Heart right ventricle (tissue), 16 donors: ENCODE results near the gene MYF6. TPM values are rescaled to one million over a fixed set of nuclear protein-coding genes. Genes with fewer than 3 reads are reported as not detected.

Source experiments
- ATAC-seq, 8 donors: fragments of 200-7000 bp; cut with Tn5 transposase; one replicate each; pipeline ENCODE4 v1.9.1; 2020; ENCODE audit warnings: mild to moderate bottlenecking in 8 of 8, moderate library complexity in 8 of 8, moderate number of reproducible peaks in 1 of 8
- DNase-seq, 2 donors: peaks; one replicate each; pipeline ENCODE4 v3.0.0-alpha.2; 2020
- H3K27ac ChIP-seq, 10 donors: fragments of 200-600 bp; sonication (generic) in 2 of 10; one replicate each; pipeline versions ENCODE4 v1.5.0 to v1.8.0; 2020 to 2022; ENCODE audit warnings: mild to moderate bottlenecking in 3 of 10
- H3K27me3 ChIP-seq, 7 donors: fragments of 200-600 bp; one replicate each; pipeline ENCODE4 v1.8.0; 2021 to 2022; ENCODE audit warnings: mild to moderate bottlenecking in 2 of 7
- H3K36me3 ChIP-seq, 9 donors: fragments of 200-600 bp; sonication (generic) in 1 of 9; one replicate each; pipeline versions ENCODE4 v1.5.0 to v1.8.0; 2020 to 2022; ENCODE audit warnings: mild to moderate bottlenecking in 2 of 9
- H3K4me1 ChIP-seq, 9 donors: fragments of 200-600 bp; sonication (generic) in 1 of 9; one replicate each; pipeline versions ENCODE4 v1.5.0 to v1.8.0; 2020 to 2022; ENCODE audit warnings: mild to moderate bottlenecking in 4 of 9
- H3K4me3 ChIP-seq, 10 donors: fragments of 200-600 bp; sonication (generic) in 2 of 10; one replicate each; pipeline versions ENCODE4 v1.5.0 to v1.8.0; 2020 to 2022; ENCODE audit warnings: mild to moderate bottlenecking in 7 of 10, moderate library complexity in 2 of 10
- H3K9me3 ChIP-seq, 11 donors: fragments of 200-600 bp in 10 of 11; sonication (generic) in 2 of 11; one replicate each; pipeline versions ENCODE4 v1.5.0 to v1.8.0; 2013 to 2022; ENCODE audit warnings: mild to moderate bottlenecking in 2 of 11, control low read depth in 1 of 11, moderate library complexity in 1 of 11
- WGBS, 2 donors: extraction: QIAGEN DNeasy Blood & Tissue Kit; methylation state at CpG; one replicate each; pipeline ENCODE4 v1.1.7; 2013; ENCODE audit warnings: inconsistent platforms in 1 of 2; 5-methylcytosine and 5-hydroxymethylcytosine counted together
- intact Hi-C, 10 donors: fragments of 100-400 bp; cut with DNase I; formaldehyde crosslinking; loops; one replicate each; pipeline versions ENCODE4 v1.11.1 to v1.14.2; 2022
- polyA plus RNA-seq, 2 donors: library from polyadenylated mRNA; stranded (reverse); fragments of 200-250 nt; gene quantifications; one replicate each; pipeline ENCODE4 v1.2.3, GENCODE V29; 2013
- total RNA-seq, 10 donors: library from RNA; stranded (reverse); fragmentation: NEBNext Ultra II Directional in 3 of 10; extraction: Animal tissue kit (Norgen Biotek cat#: 25700) in 3 of 10; gene quantifications; one replicate each; pipeline versions ENCODE4 v1.2.1 to v1.2.4, GENCODE V29; 2021 to 2023
- TF ChIP-seq, protein P1 (sequence below), 9 donors: fragments of 200-600 bp; sonication (generic) in 2 of 9; IDR thresholded peaks; one replicate each; pipeline versions ENCODE4 v1.5.0 to v1.8.0; 2021 to 2022; ENCODE audit warnings: antibody characterized with exemption in 9 of 9, mild to moderate bottlenecking in 5 of 9, moderate library complexity in 1 of 9
- donor health status: Arrhythmogenic right ventricular cardiomyopathy.
- donor health status: ischemic (EF 13 %, LVEDD 7.1; RV severe dilation, severe dysfunction).
- donor health status: healthy with polysubstance abuse.
- donor health status: DM: no; HTN: yes; CAD: no.
- donor health status: DM: no; HTN: no; CAD: no.
- donor health status: ischemic (EF 25% LVEDD 6.9; RV normal size, moderate dysfunction).
- donor health status: ischemic (EF 25% LVEDD 5.7; RV mildly dilated, moderate dysfunction).
- donor health status: healthy.
- donor health status: DM: yes; HTN: yes; CAD: no.
- donor health status: Ischemic cardiomyopathy.
- donor health status: ischemic (EF 35%, LVEDD 5.7; RV mildly dilated, moderate dysfunction).
- donor health status: nonischemic (EF 11% LVEDD 7.7; RV severe dilation, severe dysfunction).
- donor health status: DM: yes; HTN: yes; CAD: no.
- donor health status: PGD.
- donor health status: ischemic (EF 29% LVEDD 5.4; RV normal size, mild dysfunction).
- donor health status: nonischemic (EF 23%, LVEDD 6.1; RV moderate dilation, normal function).

Gene MYF6
- total and polyA plus RNA-seq, 12 donors: 0.04 to 0.45 (median 0.23) TPM; not detected in 9

DNA sequence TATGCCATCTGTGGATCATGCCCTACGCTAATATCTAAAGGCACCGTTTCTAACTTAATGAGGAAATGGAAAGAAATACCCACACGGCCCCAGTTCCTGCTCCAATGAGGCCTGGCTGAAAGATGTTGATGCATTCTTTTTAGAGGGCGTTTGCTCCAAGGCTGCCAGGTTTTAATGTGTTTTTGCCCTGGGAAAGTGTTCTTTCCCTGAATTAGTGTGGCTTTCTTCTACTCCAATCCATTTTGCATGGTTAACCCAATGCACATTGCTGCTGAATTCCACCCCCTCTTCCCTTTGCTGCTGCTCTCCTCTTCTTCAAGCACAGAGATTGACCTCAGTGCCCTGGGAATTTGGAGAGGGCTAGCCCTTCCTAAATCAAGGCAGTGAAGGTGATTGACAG is 10.4 kb downstream of the MYF6 start:
- no peaks in the 10 kb centered on the region for H3K9me3 ChIP-seq
- WGBS, 2 donors: 70 to 77% methylated on average over 4 of the region's 4 CpGs
- peaks cover 0 to 60% (median 29%) of the 10 kb centered on the region in 7 donors for H3K27me3 ChIP-seq
- no peak overlapping the region for H3K27ac ChIP-seq
- no peak for DNase-seq
- TF ChIP-seq, protein P1, sequence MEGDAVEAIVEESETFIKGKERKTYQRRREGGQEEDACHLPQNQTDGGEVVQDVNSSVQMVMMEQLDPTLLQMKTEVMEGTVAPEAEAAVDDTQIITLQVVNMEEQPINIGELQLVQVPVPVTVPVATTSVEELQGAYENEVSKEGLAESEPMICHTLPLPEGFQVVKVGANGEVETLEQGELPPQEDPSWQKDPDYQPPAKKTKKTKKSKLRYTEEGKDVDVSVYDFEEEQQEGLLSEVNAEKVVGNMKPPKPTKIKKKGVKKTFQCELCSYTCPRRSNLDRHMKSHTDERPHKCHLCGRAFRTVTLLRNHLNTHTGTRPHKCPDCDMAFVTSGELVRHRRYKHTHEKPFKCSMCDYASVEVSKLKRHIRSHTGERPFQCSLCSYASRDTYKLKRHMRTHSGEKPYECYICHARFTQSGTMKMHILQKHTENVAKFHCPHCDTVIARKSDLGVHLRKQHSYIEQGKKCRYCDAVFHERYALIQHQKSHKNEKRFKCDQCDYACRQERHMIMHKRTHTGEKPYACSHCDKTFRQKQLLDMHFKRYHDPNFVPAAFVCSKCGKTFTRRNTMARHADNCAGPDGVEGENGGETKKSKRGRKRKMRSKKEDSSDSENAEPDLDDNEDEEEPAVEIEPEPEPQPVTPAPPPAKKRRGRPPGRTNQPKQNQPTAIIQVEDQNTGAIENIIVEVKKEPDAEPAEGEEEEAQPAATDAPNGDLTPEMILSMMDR (IDR thresholded peaks at IDR 0.05): no peak
- ATAC-seq: no peak
- intact Hi-C loops: no loop called here
- no peaks in the 10 kb centered on the region for H3K36me3 ChIP-seq
- no peak overlapping the region for H3K4me3 ChIP-seq
- peaks cover 0 to 10% (median 0%) of the 10 kb centered on the region in 9 donors for H3K4me1 ChIP-seq

DNA sequence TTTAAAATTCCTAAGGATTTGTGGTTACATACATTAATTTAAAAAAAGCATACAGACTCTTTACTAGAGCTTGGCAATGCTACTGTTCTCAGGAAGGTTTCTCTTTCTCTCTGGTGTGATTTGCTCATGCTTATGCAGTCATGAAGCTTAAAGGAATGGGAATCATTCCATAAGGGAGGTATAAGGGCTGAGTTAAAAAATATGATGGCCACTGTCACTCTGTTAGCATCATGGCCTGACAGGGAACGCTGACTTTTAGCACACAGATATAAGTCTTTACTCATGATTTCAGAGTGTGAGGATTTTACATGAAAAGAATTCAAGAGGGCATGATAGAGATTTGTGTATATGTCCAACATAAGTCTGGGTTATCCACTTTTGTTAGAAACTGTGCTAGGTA is 13.1 kb downstream of the MYF6 start:
- TF ChIP-seq, protein P1 (IDR thresholded peaks at IDR 0.05): no peak
- DNase-seq (no peak), ATAC-seq (no peak)
- H3K9me3 ChIP-seq: no peaks in the 10 kb centered on the region
- no peaks in the 10 kb centered on the region for H3K4me1 ChIP-seq
- H3K27ac ChIP-seq: no peak overlapping the region
- H3K36me3 ChIP-seq: no peaks in the 10 kb centered on the region
- peaks cover 0 to 34% (median 14%) of the 10 kb centered on the region in 7 donors for H3K27me3 ChIP-seq
- 89% methylated on average over 1 of the region's 1 CpG for WGBS, 2 donors
- H3K4me3 ChIP-seq: no peak overlapping the region
- intact Hi-C loops: no loop called here

DNA sequence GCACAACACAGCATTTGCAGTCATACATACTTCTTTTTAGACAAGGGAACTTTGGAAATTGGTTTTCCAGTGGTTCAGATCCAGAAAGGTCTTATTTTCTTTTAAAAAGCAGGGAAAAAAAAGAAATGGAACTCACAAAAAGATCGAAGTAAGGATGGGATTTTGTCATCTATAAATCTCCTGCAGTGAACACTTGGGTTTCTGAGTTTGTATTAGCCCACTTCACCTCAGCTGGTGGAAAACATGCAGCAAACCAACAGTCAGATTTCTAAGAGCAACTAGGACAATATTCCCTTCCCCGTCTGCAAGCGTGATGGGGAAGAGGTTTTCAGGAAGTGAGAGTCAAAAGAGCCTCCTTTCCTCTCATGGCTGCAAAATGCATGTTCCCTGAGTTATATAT is 13.9 kb downstream of the MYF6 start:
- H3K36me3 ChIP-seq: no peaks in the 10 kb centered on the region
- 76 to 80% methylated on average over 3 of the region's 3 CpGs for WGBS, 2 donors

DNA sequence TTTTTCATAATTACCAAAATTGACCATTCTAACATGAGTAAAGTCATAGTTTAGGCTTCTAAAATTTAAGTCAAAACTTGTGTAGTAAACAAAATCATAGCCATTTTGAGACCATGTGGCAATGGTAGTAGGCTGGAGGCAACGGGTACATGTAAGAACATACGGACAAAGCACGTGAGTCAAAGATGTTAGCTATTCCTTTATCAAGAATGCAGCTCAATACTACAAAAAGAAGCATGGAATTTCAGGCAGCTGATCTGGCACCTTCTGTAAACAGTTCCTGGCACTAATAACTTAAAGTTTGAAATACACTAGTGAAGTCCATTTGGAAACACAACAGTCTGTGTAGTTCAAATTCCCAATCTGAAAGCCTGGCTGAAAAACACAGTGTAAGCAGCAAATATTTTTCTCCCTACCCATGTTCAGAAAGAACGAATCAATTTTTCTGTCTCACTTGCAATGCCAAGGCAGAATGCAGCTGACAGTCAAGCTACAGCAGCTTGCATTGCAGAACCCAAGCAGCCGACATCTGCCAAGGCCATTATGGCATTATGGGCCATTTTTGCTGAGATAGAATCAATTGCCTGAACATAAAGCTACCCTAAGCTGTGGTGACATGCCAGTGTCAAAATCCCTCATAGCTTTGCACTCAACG is 38.5 kb downstream of the MYF6 start:
- TF ChIP-seq, protein P1 (IDR thresholded peaks at IDR 0.05): no peak
- intact Hi-C loops: no loop called here
- ATAC-seq (no peak), DNase-seq (no peak)
- Histone ChIP-seq H3K27ac (no peak overlapping the region), H3K4me3 (no peak overlapping the region), H3K4me1 (no peaks in the 10 kb centered on the region), H3K9me3 (no peaks in the 10 kb centered on the region), H3K36me3 (no peaks in the 10 kb centered on the region), H3K27me3 (no peaks in the 10 kb centered on the region)
- 67 to 73% methylated on average over 6 of the region's 6 CpGs for WGBS, 2 donors

More for the DNA sequence above, 13.9 kb downstream of the MYF6 start:
- no peaks in the 10 kb centered on the region for H3K9me3 ChIP-seq
- no peak overlapping the region for H3K4me3 ChIP-seq
- no peak overlapping the region for H3K27ac ChIP-seq
- ATAC-seq (no peak), DNase-seq (no peak)
- peaks cover 0 to 25% (median 11%) of the 10 kb centered on the region in 7 donors for H3K27me3 ChIP-seq
- H3K4me1 ChIP-seq: no peaks in the 10 kb centered on the region
- intact Hi-C loops: no loop called here
- TF ChIP-seq, protein P1 (IDR thresholded peaks at IDR 0.05): no peak
